ENCODE measurements around the gene STK10.

DNA sequence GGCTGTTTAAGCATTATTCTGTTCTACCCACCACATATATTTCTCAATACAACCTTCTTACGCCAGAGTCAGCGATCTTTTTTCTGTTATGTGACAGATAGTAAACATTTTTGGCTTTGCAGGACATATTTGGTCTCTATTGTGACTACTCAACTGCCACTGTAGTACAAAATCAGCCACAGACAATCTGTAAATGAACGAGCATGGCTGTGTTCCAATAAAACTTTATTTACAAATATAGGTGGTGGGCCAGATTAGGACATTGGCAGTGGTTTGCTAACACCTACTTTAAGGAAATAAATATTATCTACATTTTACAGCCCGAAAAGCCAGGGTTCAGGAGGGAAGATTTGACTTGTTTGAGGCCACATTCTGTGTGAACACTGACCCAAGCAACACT lies 141.4 kb downstream of the STK10 start:
- no peak for TF ChIP-seq CTCF (IDR thresholded peaks at IDR 0.05)
- TF ChIP-seq POLR2A (IDR thresholded peaks at IDR 0.05), result no peak
